GM19397 (cell line): ENCODE data around the gene GPC5.
"Not testable (repeated sequence)": the region's sequence is repeated elsewhere in the genome, so short reads cannot be mapped to it uniquely, and the experiment has no call there.

Experiments
- ATAC-seq: cut with Tn5 transposase; IDR thresholded peaks from one replicate; pipeline ENCODE4 v1.9.1; 2021; ENCODE audit warnings: mild to moderate bottlenecking, moderate library complexity; ENCODE audit not compliant: unreplicated experiment

Gene GPC5

GRCh38 chr13:92224825-92225224, 826.4 kb downstream of the GPC5 start:
- ATAC-seq = no peak

GRCh38 chr13:92225861-92226260, 827.4 kb downstream of the GPC5 start:
- ATAC-seq = no peak

- ATAC-seq = no peak
Observed at GRCh38 chr13:92232871-92233270, 834.5 kb downstream of the GPC5 start.

GRCh38 chr13:92251671-92252210, 853.3 kb downstream of the GPC5 start:
- ATAC-seq = no peak

- no peak for ATAC-seq
Observed at GRCh38 chr13:92255526-92255925, 857.1 kb downstream of the GPC5 start.

GRCh38 chr13:92256211-92256610, 857.8 kb downstream of the GPC5 start:
- no peak for ATAC-seq

- no peak for ATAC-seq
Observed at GRCh38 chr13:92259046-92259445, 860.6 kb downstream of the GPC5 start.

GRCh38 chr13:92259523-92259922, 861.1 kb downstream of the GPC5 start:
- no peak for ATAC-seq

GRCh38 chr13:92260363-92260762, 861.9 kb downstream of the GPC5 start:
- ATAC-seq = no peak

GRCh38 chr13:92262100-92262788, 863.8 kb downstream of the GPC5 start:
- ATAC-seq = no peak

GRCh38 chr13:92265408-92265807, 867.0 kb downstream of the GPC5 start:
- ATAC-seq = no peak

- no peak for ATAC-seq
Observed at GRCh38 chr13:92270990-92271389, 872.6 kb downstream of the GPC5 start.

GRCh38 chr13:92272177-92272576, 873.8 kb downstream of the GPC5 start:
- ATAC-seq = no peak

- not testable (repeated sequence) for ATAC-seq
Observed at GRCh38 chr13:92280986-92281385, 882.6 kb downstream of the GPC5 start.

- not testable (repeated sequence) for ATAC-seq
Observed at GRCh38 chr13:92290718-92291307, 892.4 kb downstream of the GPC5 start.

- not testable (repeated sequence) for ATAC-seq
Observed at GRCh38 chr13:92294533-92294932, 896.1 kb downstream of the GPC5 start.

GRCh38 chr13:92296154-92296671, 897.8 kb downstream of the GPC5 start:
- ATAC-seq = not testable (repeated sequence)

GRCh38 chr13:92297971-92298942, 899.8 kb downstream of the GPC5 start:
- no peak for ATAC-seq

GRCh38 chr13:92300651-92301050, 902.2 kb downstream of the GPC5 start:
- ATAC-seq = no peak

GRCh38 chr13:92303428-92303827, 905.0 kb downstream of the GPC5 start:
- no peak for ATAC-seq

GRCh38 chr13:92307752-92308151, 909.3 kb downstream of the GPC5 start:
- ATAC-seq = no peak
